ENCODE measurements around the gene HIP1R.

- no peak for TF ChIP-seq RAD21 (IDR thresholded peaks at IDR 0.05; ENCODE audit: low read depth)
- TF ChIP-seq TEAD4 (IDR thresholded peaks at IDR 0.05): no peak
- no peak for TF ChIP-seq FOXM1 (IDR thresholded peaks at IDR 0.05; ENCODE audit: borderline replicate concordance, low read depth)
- TF ChIP-seq CEBPB (IDR thresholded peaks at IDR 0.05): no peak
- no peak for TF ChIP-seq REST (IDR thresholded peaks at IDR 0.05; ENCODE audit: low read depth)
- no peak for TF ChIP-seq TAF1 (IDR thresholded peaks at IDR 0.05; ENCODE audit: low read depth)
Measured at GRCh38 chr12:122844366-122844971, 9.2 kb downstream of the HIP1R start.

All from Ishikawa (cell line).